HepG2 (cell line): ENCODE results near the gene SYNDIG1.

Experiments used
- SIN3A ChIP-seq: IDR thresholded peaks from 2 replicates; pipeline ENCODE4 v1.6.1; 2011; ENCODE audit warnings: low read depth, mild to moderate bottlenecking, control low read depth, low read length, borderline replicate concordance
- ZKSCAN1 ChIP-seq: fragments of 150-350 bp; IDR thresholded peaks from 2 replicates; pipeline ENCODE4 v1.6.1; 2014; ENCODE audit warnings: low read length
- TF ChIP-seq, protein P1 (sequence below): sonication (generic); formaldehyde crosslinking; IDR thresholded peaks from 2 replicates; pipeline ENCODE4 v1.5.1; 2020; ENCODE audit warnings: mild to moderate bottlenecking, missing genetic modification reagents, moderate library complexity

DNA sequence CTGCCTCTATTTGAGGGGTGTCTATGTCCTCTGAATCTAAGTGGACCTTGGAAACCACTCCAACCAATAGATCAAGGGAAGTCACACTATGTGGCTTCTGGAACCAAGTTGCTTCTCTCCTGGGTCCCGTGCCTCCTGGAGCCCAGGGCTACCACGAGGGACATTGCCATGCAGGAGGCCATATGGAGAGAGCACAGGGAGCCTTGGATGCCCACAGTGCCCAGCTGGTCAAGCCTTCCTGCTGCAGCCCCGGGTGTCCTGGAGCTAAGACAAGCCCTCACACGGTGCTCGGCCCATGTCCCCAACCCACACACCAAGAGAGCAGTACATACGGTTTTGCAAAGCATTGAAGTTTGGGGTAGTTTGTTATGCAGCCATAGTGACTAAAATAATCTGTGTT is 231.6 kb downstream of the SYNDIG1 start:
- TF ChIP-seq SIN3A (no peak), ZKSCAN1 (no peak)
- TF ChIP-seq, protein P1, sequence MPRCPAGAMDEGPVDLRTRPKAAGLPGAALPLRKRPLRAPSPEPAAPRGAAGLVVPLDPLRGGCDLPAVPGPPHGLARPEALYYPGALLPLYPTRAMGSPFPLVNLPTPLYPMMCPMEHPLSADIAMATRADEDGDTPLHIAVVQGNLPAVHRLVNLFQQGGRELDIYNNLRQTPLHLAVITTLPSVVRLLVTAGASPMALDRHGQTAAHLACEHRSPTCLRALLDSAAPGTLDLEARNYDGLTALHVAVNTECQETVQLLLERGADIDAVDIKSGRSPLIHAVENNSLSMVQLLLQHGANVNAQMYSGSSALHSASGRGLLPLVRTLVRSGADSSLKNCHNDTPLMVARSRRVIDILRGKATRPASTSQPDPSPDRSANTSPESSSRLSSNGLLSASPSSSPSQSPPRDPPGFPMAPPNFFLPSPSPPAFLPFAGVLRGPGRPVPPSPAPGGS (CRISPR knock-in tag) = no peak
